Neural cell (in vitro differentiated cells): ENCODE measurements around the gene C11orf65.

Experiments used
- CTCF ChIP-seq: fragments of 450-650 bp; IDR thresholded peaks from 2 replicates; pipeline ENCODE4 v1.5.1; 2014; ENCODE audit warnings: antibody characterized with exemption, mild to moderate bottlenecking, moderate library complexity; ENCODE audit not compliant: poor library complexity, severe bottlenecking
- EZH2 ChIP-seq: fragments of 200-600, 300-800 bp; shearing (Covaris generic), sonication (generic); IDR thresholded peaks from 2 replicates; pipeline ENCODE4 v1.6.1; 2014; ENCODE audit warnings: antibody characterized with exemption, low read length, borderline replicate concordance, mild to moderate bottlenecking; ENCODE audit not compliant: insufficient read depth, poor library complexity, severe bottlenecking
- POLR2AphosphoS5 ChIP-seq: IDR thresholded peaks from 2 replicates; pipeline ENCODE4 v1.6.1; 2012

GRCh38 chr11:108338750-108339149 is 128.6 kb downstream of the C11orf65 start:
- no peak for TF ChIP-seq CTCF
- no peak for TF ChIP-seq POLR2AphosphoS5
- TF ChIP-seq EZH2 = no peak
